Upper lobe of left lung (tissue), 6 donors: ENCODE data around the gene VPS8. TPM values are rescaled to one million over a fixed set of nuclear protein-coding genes. Genes with fewer than 3 reads are reported as not detected.

Source experiments
- ATAC-seq, 2 donors: fragments of 200-7000 bp; cut with Tn5 transposase; one replicate each; pipeline ENCODE4 v1.9.1; 2022; ENCODE audit warnings: mild to moderate bottlenecking in 2 of 2, moderate library complexity in 2 of 2; ENCODE audit not compliant: low FRiP score in 2 of 2
- DNase-seq, 2 donors: peaks; one replicate each; pipeline ENCODE4 v3.0.0-alpha.2; 2019 to 2020
- H3K27ac ChIP-seq, 4 donors: fragments of 200-600 bp; sonication (generic); one replicate each; pipeline ENCODE4 v1.5.1; 2016 to 2019
- H3K27me3 ChIP-seq, 4 donors: fragments of 200-600 bp; sonication (generic); one replicate each; pipeline ENCODE4 v1.5.1; 2017 to 2019
- H3K36me3 ChIP-seq, 4 donors: fragments of 200-600 bp; sonication (generic); one replicate each; pipeline ENCODE4 v1.5.1; 2016 to 2019
- H3K4me1 ChIP-seq, 4 donors: fragments of 200-600 bp; sonication (generic); one replicate each; pipeline ENCODE4 v1.5.1; 2018 to 2019
- H3K4me3 ChIP-seq, 4 donors: fragments of 200-600 bp; sonication (generic); one replicate each; pipeline ENCODE4 v1.5.1; 2017 to 2019; ENCODE audit warnings: mild to moderate bottlenecking in 2 of 4, moderate library complexity in 1 of 4
- H3K9me3 ChIP-seq, 4 donors: fragments of 200-600 bp; sonication (generic); one replicate each; pipeline ENCODE4 v1.5.1; 2018 to 2019
- CTCF ChIP-seq, 6 experiments: fragments of 450-650 bp in 4 of 6; fragments of 200-600 bp in 2 of 6; sonication (generic) in 2 of 6; IDR thresholded peaks; one replicate each; pipeline ENCODE4 v1.5.1; 2016 to 2019; ENCODE audit warnings: antibody characterized with exemption in 6 of 6
- EP300 ChIP-seq, 4 donors: sonication (generic); formaldehyde crosslinking; IDR thresholded peaks; one replicate each; pipeline ENCODE4 v1.5.1; 2017; ENCODE audit warnings: antibody characterized with exemption in 4 of 4, control low read depth in 2 of 4
- POLR2A ChIP-seq, 4 donors: fragments of 450-650 bp; IDR thresholded peaks; one replicate each; pipeline ENCODE4 v1.5.1; 2016 to 2017; ENCODE audit warnings: antibody characterized with exemption in 4 of 4, mild to moderate bottlenecking in 2 of 4
- POLR2AphosphoS5 ChIP-seq, 2 donors: sonication (generic); formaldehyde crosslinking; IDR thresholded peaks; one replicate each; pipeline ENCODE4 v1.5.1; 2017; ENCODE audit warnings: antibody characterized with exemption in 2 of 2
- WGBS, 2 donors: methylation state at CpG; one replicate each; pipeline ENCODE4 v1.1.5; 2017 to 2018; 5-methylcytosine and 5-hydroxymethylcytosine counted together
- total RNA-seq, 6 donors: library from RNA; depleted of rRNA in 4 of 6; stranded (reverse); fragments of >200 nt in 4 of 6; gene quantifications; one replicate each; pipeline versions ENCODE4 v1.1.0 to v1.2.1, GENCODE V29; 2016 to 2021
- donor health status: DM: no; HTN: no; CAD: no; lungs with moderate emphysema.
- donor health status: DM: no; HTN: yes; CAD: no; lungs with severe emphysema.

Gene VPS8
- total RNA-seq, 6 donors from 2014 or later, result 50.9 to 147 (median 61.5) TPM

GRCh38 chr3:184822654-184823053, 10.7 kb downstream of the VPS8 start:
- no peak overlapping the region for H3K27ac ChIP-seq
- no peak for ATAC-seq

GRCh38 chr3:184823990-184824389, 12.0 kb downstream of the VPS8 start:
- no peaks in the 10 kb centered on the region for H3K27me3 ChIP-seq
- WGBS, 2 donors, result 68 to 72% methylated on average over 4 of the region's 4 CpGs
- H3K4me3 ChIP-seq, result no peak overlapping the region
- no peak for ATAC-seq
- DNase-seq, result no peak
- no peaks in the 10 kb centered on the region for H3K9me3 ChIP-seq
- H3K36me3 ChIP-seq, result peaks cover 0 to 17% (median 7%) of the 10 kb centered on the region in 4 donors
- H3K4me1 ChIP-seq, result peaks cover 0 to 7% (median 0%) of the 10 kb centered on the region in 4 donors
- no peak overlapping the region for H3K27ac ChIP-seq
- TF ChIP-seq CTCF (IDR thresholded peaks at IDR 0.05) (no peak), POLR2AphosphoS5 (IDR thresholded peaks at IDR 0.05) (no peak), POLR2A (IDR thresholded peaks at IDR 0.05) (no peak), EP300 (IDR thresholded peaks at IDR 0.05) (no peak)

More at GRCh38 chr3:184822654-184823053, 10.7 kb downstream of the VPS8 start:
- 34 to 43% methylated on average over 1 of the region's 1 CpG for WGBS, 2 donors
- peaks cover 0 to 7% (median 0%) of the 10 kb centered on the region in 4 donors for H3K4me1 ChIP-seq
- peaks cover 0 to 17% (median 4%) of the 10 kb centered on the region in 4 donors for H3K36me3 ChIP-seq
- DNase-seq, result no peak
- no peak overlapping the region for H3K4me3 ChIP-seq
- no peak for TF ChIP-seq POLR2AphosphoS5 (IDR thresholded peaks at IDR 0.05)
- no peak for TF ChIP-seq EP300 (IDR thresholded peaks at IDR 0.05)
- TF ChIP-seq CTCF (IDR thresholded peaks at IDR 0.05), result no peak
- TF ChIP-seq POLR2A (IDR thresholded peaks at IDR 0.05), result no peak
- no peaks in the 10 kb centered on the region for H3K9me3 ChIP-seq
- no peaks in the 10 kb centered on the region for H3K27me3 ChIP-seq

GRCh38 chr3:184825121-184825820, 13.3 kb downstream of the VPS8 start:
- ATAC-seq, result no peak
- Histone ChIP-seq H3K4me3 (no peak overlapping the region), H3K27me3 (no peaks in the 10 kb centered on the region), H3K4me1 (peaks cover 0 to 7% (median 0%) of the 10 kb centered on the region in 4 donors), H3K27ac (no peak overlapping the region), H3K36me3 (peaks cover 0 to 22% (median 7%) of the 10 kb centered on the region in 4 donors), H3K9me3 (no peaks in the 10 kb centered on the region)
- DNase-seq, result no peak
- TF ChIP-seq POLR2AphosphoS5 (IDR thresholded peaks at IDR 0.05) (no peak), CTCF (IDR thresholded peaks at IDR 0.05) (no peak), EP300 (IDR thresholded peaks at IDR 0.05) (no peak), POLR2A (IDR thresholded peaks at IDR 0.05) (no peak)
- WGBS, 2 donors, result 81 to 83% methylated on average over 6 of the region's 6 CpGs

DNA sequence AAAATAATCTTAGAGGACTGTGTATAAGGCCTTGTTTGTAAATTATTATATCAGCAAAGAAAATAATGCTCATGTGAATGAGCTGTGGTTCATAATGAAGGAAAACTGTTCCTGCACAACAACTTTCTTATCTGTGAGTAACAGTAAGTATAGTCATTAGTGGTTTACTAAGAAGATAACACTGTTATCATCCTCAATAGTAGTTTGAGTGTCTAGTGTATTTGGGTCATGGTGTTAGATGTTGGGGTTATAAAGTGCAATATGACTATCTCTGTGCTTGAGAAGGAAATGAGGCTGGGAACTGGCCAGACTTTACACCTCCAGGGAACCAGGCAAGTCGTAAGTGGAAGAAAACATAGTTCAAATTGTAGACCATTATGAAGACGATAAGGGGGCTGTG, 15.6 kb downstream of the VPS8 start:
- H3K36me3 ChIP-seq, result peaks cover 0 to 41% (median 9%) of the 10 kb centered on the region in 4 donors
- no peaks in the 10 kb centered on the region for H3K9me3 ChIP-seq
- no peaks in the 10 kb centered on the region for H3K4me1 ChIP-seq
- WGBS, 2 donors, result 74 to 85% methylated on average over 2 of the region's 2 CpGs
- ATAC-seq (no peak), DNase-seq (no peak)
- H3K27me3 ChIP-seq, result no peaks in the 10 kb centered on the region
- no peak overlapping the region for H3K4me3 ChIP-seq
- no peak overlapping the region for H3K27ac ChIP-seq
- TF ChIP-seq POLR2A (IDR thresholded peaks at IDR 0.05) (no peak), CTCF (IDR thresholded peaks at IDR 0.05) (no peak), EP300 (IDR thresholded peaks at IDR 0.05) (no peak), POLR2AphosphoS5 (IDR thresholded peaks at IDR 0.05) (no peak)

DNA sequence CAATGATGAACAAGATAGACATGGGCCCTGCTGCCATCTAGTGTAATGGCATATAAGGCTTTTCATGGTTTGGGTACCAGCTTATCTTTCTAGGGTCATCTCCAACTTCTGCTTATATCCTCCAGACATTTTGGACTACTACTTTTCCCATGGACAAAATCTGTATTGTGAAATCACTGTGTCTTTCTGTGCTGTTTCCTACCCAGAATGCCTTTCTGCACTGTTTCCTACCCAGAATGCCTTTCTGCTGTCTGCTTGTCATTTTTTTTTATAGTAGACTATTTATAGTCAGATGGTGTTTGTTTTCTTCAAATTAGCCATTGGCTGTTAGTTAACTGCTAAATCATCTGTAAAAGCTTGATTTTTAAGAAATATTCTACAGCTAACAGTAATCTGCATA, 20.1 kb downstream of the VPS8 start:
- no peaks in the 10 kb centered on the region for H3K4me1 ChIP-seq
- no peak overlapping the region for H3K27ac ChIP-seq
- ATAC-seq, result no peak
- peaks cover 0 to 70% (median 17%) of the 10 kb centered on the region in 4 donors for H3K36me3 ChIP-seq
- H3K9me3 ChIP-seq, result no peaks in the 10 kb centered on the region
- TF ChIP-seq EP300 (IDR thresholded peaks at IDR 0.05) (no peak), CTCF (IDR thresholded peaks at IDR 0.05) (no peak), POLR2A (IDR thresholded peaks at IDR 0.05) (no peak), POLR2AphosphoS5 (IDR thresholded peaks at IDR 0.05) (no peak)
- H3K27me3 ChIP-seq, result no peaks in the 10 kb centered on the region
- no peak overlapping the region for H3K4me3 ChIP-seq
- no peak for DNase-seq
